ENCODE measurements around the gene SORCS1.

- no peak for TF ChIP-seq ZFX (IDR thresholded peaks at IDR 0.05; ENCODE audit: borderline replicate concordance)
- TF ChIP-seq CTCF (IDR thresholded peaks at IDR 0.05): no peak
Observed at GRCh38 chr10:106614293-106614692, 550.2 kb downstream of the SORCS1 start.
